Measurements from ENCODE around the gene CHSY1. TPM values are rescaled to one million over a fixed set of nuclear protein-coding genes. Genes with fewer than 3 reads are reported as not detected.

Gene CHSY1
- total RNA-seq, 2 experiments from 2014 or later: 5.0 to 14.3 TPM

GRCh38 chr15:101181349-101181748 lies 70.5 kb downstream of the CHSY1 start:
- no peak for DNase-seq (ENCODE audit: low spot score)
- intact Hi-C loops (cut with micrococcal nuclease; ENCODE audit: unreplicated experiment): no loop called here
- H3K79me2 ChIP-seq (ENCODE audit: insufficient read depth, low read depth, low read length): no peaks in the 10 kb centered on the region
- BruUV-seq (replicated peaks): no TSS peak
- H3K4me3 ChIP-seq (ENCODE audit: low read depth, low read length, poor library complexity, severe bottlenecking): no peak overlapping the region
- H3K9me2 ChIP-seq (ENCODE audit: insufficient read depth, low read length): no peaks in the 10 kb centered on the region
- ChIA-PET CTCF (ENCODE audit: unreplicated experiment) (no interaction called here), POLR2A (no interaction called here)
- no peak overlapping the region for H3K4me2 ChIP-seq (ENCODE audit: low read length)
- no peaks in the 10 kb centered on the region for H4K20me1 ChIP-seq (ENCODE audit: insufficient read depth, low read length)
- TF ChIP-seq EZH2phosphoT487 (IDR thresholded peaks at IDR 0.05; ENCODE audit: borderline replicate concordance, low read depth, low read length): no peak
- TF ChIP-seq CTCF (conservative IDR thresholded peaks at IDR 0.05; ENCODE audit: low read length): no peak
- H2AFZ ChIP-seq (ENCODE audit: low read length): no peak overlapping the region
- no peaks in the 10 kb centered on the region for H3K4me1 ChIP-seq (ENCODE audit: insufficient read depth, low read length, poor library complexity, severe bottlenecking)
- no peak overlapping the region for H3K27ac ChIP-seq (ENCODE audit: low read depth, low read length, poor library complexity, severe bottlenecking)
- no peaks in the 10 kb centered on the region for H3K9me3 ChIP-seq (ENCODE audit: low read length)
- no peaks in the 10 kb centered on the region for H3K36me3 ChIP-seq (ENCODE audit: insufficient read depth, low read length)

- no peak for DNase-seq (ENCODE audit: low spot score)
- no TSS peak for BruUV-seq (replicated peaks)
- Histone ChIP-seq H2AFZ (ENCODE audit: low read length) (no peak overlapping the region), H3K9me2 (ENCODE audit: insufficient read depth, low read length) (no peaks in the 10 kb centered on the region), H3K27ac (ENCODE audit: low read depth, low read length, poor library complexity, severe bottlenecking) (no peak overlapping the region), H3K36me3 (ENCODE audit: insufficient read depth, low read length) (no peaks in the 10 kb centered on the region), H3K79me2 (ENCODE audit: insufficient read depth, low read depth, low read length) (no peaks in the 10 kb centered on the region), H3K4me3 (ENCODE audit: low read depth, low read length, poor library complexity, severe bottlenecking) (no peak overlapping the region), H3K9me3 (ENCODE audit: low read length) (no peaks in the 10 kb centered on the region), H3K4me2 (ENCODE audit: low read length) (no peak overlapping the region), H3K4me1 (ENCODE audit: insufficient read depth, low read length, poor library complexity, severe bottlenecking) (no peaks in the 10 kb centered on the region), H4K20me1 (ENCODE audit: insufficient read depth, low read length) (no peaks in the 10 kb centered on the region)
- ChIA-PET POLR2A (no interaction called here), CTCF (ENCODE audit: unreplicated experiment) (no interaction called here)
- intact Hi-C loops (cut with micrococcal nuclease; ENCODE audit: unreplicated experiment): no loop called here
- TF ChIP-seq CTCF (conservative IDR thresholded peaks at IDR 0.05; ENCODE audit: low read length) (no peak), EZH2phosphoT487 (IDR thresholded peaks at IDR 0.05; ENCODE audit: borderline replicate concordance, low read depth, low read length) (no peak)
These were observed 71.1 kb downstream of the CHSY1 start for GRCh38 chr15:101180620-101181307.

GRCh38 chr15:101179341-101180153 lies 72.3 kb downstream of the CHSY1 start:
- BruUV-seq (replicated peaks): no TSS peak
- H4K20me1 ChIP-seq (ENCODE audit: insufficient read depth, low read length): no peaks in the 10 kb centered on the region
- POLR2A ChIA-PET: no interaction called here
- intact Hi-C loops (cut with micrococcal nuclease; ENCODE audit: unreplicated experiment): no loop called here
- no peak overlapping the region for H3K4me2 ChIP-seq (ENCODE audit: low read length)
- H3K9me3 ChIP-seq (ENCODE audit: low read length): no peaks in the 10 kb centered on the region
- H3K4me3 ChIP-seq (ENCODE audit: low read depth, low read length, poor library complexity, severe bottlenecking): no peak overlapping the region
- no peaks in the 10 kb centered on the region for H3K9me2 ChIP-seq (ENCODE audit: insufficient read depth, low read length)
- no peak for DNase-seq (ENCODE audit: low spot score)
- no peaks in the 10 kb centered on the region for H3K36me3 ChIP-seq (ENCODE audit: insufficient read depth, low read length)
- no peaks in the 10 kb centered on the region for H3K4me1 ChIP-seq (ENCODE audit: insufficient read depth, low read length, poor library complexity, severe bottlenecking)
- no peak for TF ChIP-seq CTCF (conservative IDR thresholded peaks at IDR 0.05; ENCODE audit: low read length)
- TF ChIP-seq EZH2phosphoT487 (IDR thresholded peaks at IDR 0.05; ENCODE audit: borderline replicate concordance, low read depth, low read length): no peak
- H3K27ac ChIP-seq (ENCODE audit: low read depth, low read length, poor library complexity, severe bottlenecking): no peak overlapping the region
- CTCF ChIA-PET (ENCODE audit: unreplicated experiment): no interaction called here
- H2AFZ ChIP-seq (ENCODE audit: low read length): no peak overlapping the region
- H3K79me2 ChIP-seq (ENCODE audit: insufficient read depth, low read depth, low read length): no peaks in the 10 kb centered on the region
